K562 (cell line): Measurements from ENCODE around the gene UBE2B. TPM values are rescaled to one million over a fixed set of nuclear protein-coding genes. Genes with fewer than 3 reads are reported as not detected.

Experiments used
- CXXC5 ChIP-seq: fragments of 250-450 bp; sonication (Bioruptor Pico); IDR thresholded peaks from 2 replicates; pipeline ENCODE4 v1.8.0; 2022; ENCODE audit warnings: inconsistent platforms, mild to moderate bottlenecking, moderate library complexity
- EGR1 ChIP-seq: fragments of 450-650 bp; conservative IDR thresholded peaks from 2 replicates; pipeline ENCODE4 v1.6.1; 2017; ENCODE audit warnings: mild to moderate bottlenecking
- HCFC1 ChIP-seq: IDR thresholded peaks from 2 replicates; pipeline ENCODE4 v1.6.1; 2012; ENCODE audit warnings: low read depth, low read length, improper control_type of control experiment
- ID3 ChIP-seq, 2 experiments: fragments of 250-450 bp in 1 of 2; fragments of 450-650 bp in 1 of 2; sonication (Bioruptor Pico) in 1 of 2; IDR thresholded peaks; 2 replicates each; pipeline versions ENCODE4 v1.6.1 to v1.8.0; 2016 to 2021; ENCODE audit warnings: mild to moderate bottlenecking in 2 of 2, moderate library complexity in 2 of 2, missing compliant biosample characterization in 1 of 2, missing genetic modification characterization in 1 of 2
- MITF ChIP-seq: IDR thresholded peaks from 2 replicates; pipeline ENCODE4 v1.6.1; 2014; ENCODE audit warnings: antibody characterized with exemption
- REST ChIP-seq, 2 experiments: fragments of 450-650 bp; formaldehyde crosslinking in 1 of 2; IDR thresholded peaks; 2 replicates each; pipeline versions ENCODE4 v1.4.0 to v1.6.1; 2014 to 2020; ENCODE audit warnings: mild to moderate bottlenecking in 2 of 2, borderline replicate concordance in 1 of 2, low read depth in 1 of 2
- TBP ChIP-seq: optimal IDR thresholded peaks from 2 replicates; pipeline ENCODE3; 2011; ENCODE audit warnings: low read depth, low read length, improper control_type of control experiment
- TEAD1 ChIP-seq, 2 experiments: fragments of 450-650 bp in 1 of 2; sonication (generic) in 1 of 2; formaldehyde crosslinking; IDR thresholded peaks; 2 replicates each; pipeline versions ENCODE4 v1.4.0 to v1.8.0; 2020 to 2022; ENCODE audit warnings: mild to moderate bottlenecking in 2 of 2, missing genetic modification reagents in 1 of 2
- ZNF584 ChIP-seq: fragments of 200-800 bp; sonication (Bioruptor generic); IDR thresholded peaks from 2 replicates; pipeline ENCODE4 v1.6.1; 2016; ENCODE audit warnings: low read depth, mild to moderate bottlenecking, missing genetic modification characterization, missing compliant biosample characterization
- ZNF589 ChIP-seq: fragments of 200-800 bp; sonication (Bioruptor generic); IDR thresholded peaks from 2 replicates; pipeline ENCODE4 v1.6.1; 2016; ENCODE audit warnings: low read depth, missing genetic modification characterization, missing compliant biosample characterization
- ZNF592 ChIP-seq: fragments of 450-650 bp; IDR thresholded peaks from 2 replicates; pipeline ENCODE4 v1.6.1; 2017; ENCODE audit warnings: antibody characterized with exemption, mild to moderate bottlenecking
- polyA plus RNA-seq, 8 experiments: library from polyadenylated mRNA; depleted of rRNA in 4 of 8; stranded (reverse) in 5 of 8; unstranded in 3 of 8; fragments of >200 nt; fragmentation: Nextera tagmentation in 2 of 8; fragmentation: Illumina TruSeq in 1 of 8; extraction: Ambion mirVana in 2 of 8; extraction: Trizol in 1 of 8; gene quantifications; 2 replicates each; pipeline versions ENCODE4 v1.2.1 to v1.2.3, GENCODE V29; 2011 to 2014; ENCODE audit warnings: inconsistent platforms in 1 of 8, missing spikeins in 1 of 8
- total RNA-seq, 7 experiments: library from RNA; depleted of rRNA in 6 of 7; stranded (reverse); fragments of >200 nt in 6 of 7; fragmentation: Illumina TruSeq in 2 of 7; extraction: Trizol in 2 of 7; gene quantifications; 2 replicates each; pipeline versions ENCODE4 v1.2.1 to v1.2.3, GENCODE V29; 2011 to 2021; ENCODE audit warnings: low replicate concordance in 1 of 7

UBE2B gene
- total and polyA plus RNA-seq, 9 of the 15 experiments (the other 6 are each of a cell fraction or from before 2014, with no cell fraction given): 13.1 to 198 (median 75.5) TPM

GRCh38 chr5:134411546-134412266, 40.3 kb downstream of the UBE2B start, which contains the start of gene CDKN2AIPNL (continued):
- TF ChIP-seq ZNF592 (peak; percentile 80), TBP (peak; percentile 86), REST (IDR thresholded peaks at IDR 0.05; ENCODE audit: borderline replicate concordance) (peak; percentile 62; the same call in 1 of the 2 replicates), REST (CRISPR knock-in tag; IDR thresholded peaks at IDR 0.05; ENCODE audit: low read depth) (0 out of 2 replicates have a peak, but pooled peaks have one; percentile 36), EGR1 (peak; percentile 70), TEAD1 (CRISPR knock-in tag; IDR thresholded peaks at IDR 0.05) (peak; percentile 13 to 79; a peak in 1 of 4 replicates), ZNF584 (CRISPR knock-in tag) (no peak), CXXC5 (CRISPR knock-in tag) (peak; percentile 83), ZNF589 (CRISPR knock-in tag) (peak; percentile 59; the same call in 1 of the 2 replicates), MITF (0 out of 2 replicates have a peak, but pooled peaks have one; percentile 20), HCFC1 (peak; percentile 82), ID3 (CRISPR knock-in tag; IDR thresholded peaks at IDR 0.05) (no peak), ID3 (tag; IDR thresholded peaks at IDR 0.05) (peak; percentile 65; the same call in 1 of the 2 replicates)
